Measurements from ENCODE around the gene PCBP3. TPM values are rescaled to one million over a fixed set of nuclear protein-coding genes. Genes with fewer than 3 reads are reported as not detected.
"Not testable (repeated sequence)": the region's sequence is repeated elsewhere in the genome, so short reads cannot be mapped to it uniquely, and the experiment has no call there.

PCBP3 gene
- total RNA-seq, 1 donor from 2014 or later, result 9.7 TPM

DNA sequence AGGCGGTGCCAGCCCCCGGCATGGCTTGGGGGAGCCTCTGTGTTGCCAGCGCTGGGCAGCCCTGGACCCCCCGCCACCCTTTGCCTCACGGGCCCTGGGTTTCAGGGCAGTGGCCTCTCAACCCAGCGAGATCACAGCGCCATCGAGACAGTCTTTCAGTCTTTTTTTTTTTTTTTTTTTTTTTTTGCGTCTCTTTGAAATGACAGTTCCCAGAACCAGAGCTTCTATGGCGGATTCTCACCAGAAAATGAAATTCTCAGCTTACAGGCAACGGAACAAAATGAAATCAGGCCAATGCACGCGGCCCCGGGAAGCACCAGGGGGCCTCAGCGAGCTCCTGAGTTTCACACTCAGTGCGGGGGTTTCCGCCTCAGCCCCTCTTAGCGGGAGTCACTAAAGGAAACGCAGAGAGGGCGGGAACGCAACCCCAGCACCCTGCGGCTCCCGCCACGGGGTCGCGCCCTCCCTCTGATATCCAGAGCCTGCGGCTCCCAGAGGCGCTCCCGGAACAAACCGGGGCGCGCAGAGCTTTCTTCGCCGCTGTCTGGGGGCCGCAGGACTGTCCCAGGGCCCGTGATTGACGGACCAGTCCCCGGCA, 330.0 kb downstream of the PCBP3 start:
- DNase-seq, result peak; percentile 92
- no peak overlapping the region for H3K27ac Mint-ChIP-seq
- H3K27me3 Mint-ChIP-seq, result peaks cover 27% of the 10 kb centered on the region
- no peaks in the 10 kb centered on the region for H3K9me3 Mint-ChIP-seq
- intact Hi-C loops (cut with micrococcal nuclease), result loop anchor here (5.0 kb wide), 2 partner anchors 169 to 254 kb away; partner anchors contain the start of gene LSS
- H3K36me3 Mint-ChIP-seq (ENCODE audit: low read depth), result no peaks in the 10 kb centered on the region
- peak overlapping the region; percentile 80 for H3K4me3 Mint-ChIP-seq
- H3K4me1 Mint-ChIP-seq, result peaks cover 11% of the 10 kb centered on the region

- DNase-seq, result peak; percentile 67
- Mint-ChIP-seq H3K27ac (no peak overlapping the region), H3K9me3 (no peaks in the 10 kb centered on the region), H3K36me3 (ENCODE audit: low read depth) (no peaks in the 10 kb centered on the region), H3K27me3 (peaks cover 27% of the 10 kb centered on the region), H3K4me3 (peak overlapping the region; percentile 80), H3K4me1 (peaks cover 11% of the 10 kb centered on the region)
- intact Hi-C loops (cut with micrococcal nuclease), result loop anchor here (5.0 kb wide), 2 partner anchors 168 to 253 kb away; partner anchors contain the start of gene LSS
Measured at GRCh38 chr21:45974073-45975019, 330.8 kb downstream of the PCBP3 start.

DNA sequence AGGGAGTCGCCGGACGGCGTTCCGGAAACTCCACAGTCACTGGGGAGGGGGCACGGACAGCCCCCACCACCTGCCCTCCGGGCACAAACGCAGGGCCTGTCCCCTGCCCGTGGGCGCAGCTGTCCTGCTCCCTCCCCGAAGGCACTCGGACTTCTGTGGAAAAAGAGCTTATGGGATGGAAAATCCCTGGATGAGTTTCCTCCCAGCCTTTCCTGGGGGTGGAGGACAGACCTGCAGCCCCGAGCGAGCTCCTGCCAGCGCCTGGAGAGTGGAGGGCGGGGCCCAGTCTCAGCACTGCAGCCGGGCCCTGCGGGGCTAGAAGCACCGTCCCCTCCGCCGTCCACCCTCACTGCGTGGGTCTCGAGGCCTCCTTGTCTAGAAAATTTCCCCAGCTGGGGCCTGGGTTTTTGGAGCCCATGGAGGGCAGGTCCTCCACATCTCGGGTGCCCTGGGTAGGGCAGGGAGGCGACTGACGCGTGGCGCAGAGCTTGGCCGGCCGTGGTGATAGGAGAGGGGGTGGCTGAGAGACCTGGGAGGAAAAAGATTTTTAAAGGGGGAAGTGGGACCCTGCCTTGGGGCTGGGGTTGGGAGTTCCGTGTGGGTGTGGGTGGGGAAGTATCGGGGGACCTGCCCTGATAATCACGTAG, 331.6 kb downstream of the PCBP3 start:
- Mint-ChIP-seq H3K4me3 (no peak overlapping the region), H3K27ac (no peak overlapping the region), H3K4me1 (peaks cover 11% of the 10 kb centered on the region), H3K9me3 (no peaks in the 10 kb centered on the region), H3K27me3 (peaks cover 30% of the 10 kb centered on the region), H3K36me3 (ENCODE audit: low read depth) (no peaks in the 10 kb centered on the region)
- DNase-seq, result no peak
- intact Hi-C loops (cut with micrococcal nuclease), result no loop called here

GRCh38 chr21:45975667-45976409, 332.3 kb downstream of the PCBP3 start:
- H3K9me3 Mint-ChIP-seq; DNase-seq; intact Hi-C loops (cut with micrococcal nuclease); H3K36me3 Mint-ChIP-seq (ENCODE audit: low read depth); H3K4me3 Mint-ChIP-seq; H3K27ac Mint-ChIP-seq: not testable (repeated sequence)
- Mint-ChIP-seq H3K27me3 (peaks cover 30% of the 10 kb centered on the region), H3K4me1 (peaks cover 11% of the 10 kb centered on the region)

DNA sequence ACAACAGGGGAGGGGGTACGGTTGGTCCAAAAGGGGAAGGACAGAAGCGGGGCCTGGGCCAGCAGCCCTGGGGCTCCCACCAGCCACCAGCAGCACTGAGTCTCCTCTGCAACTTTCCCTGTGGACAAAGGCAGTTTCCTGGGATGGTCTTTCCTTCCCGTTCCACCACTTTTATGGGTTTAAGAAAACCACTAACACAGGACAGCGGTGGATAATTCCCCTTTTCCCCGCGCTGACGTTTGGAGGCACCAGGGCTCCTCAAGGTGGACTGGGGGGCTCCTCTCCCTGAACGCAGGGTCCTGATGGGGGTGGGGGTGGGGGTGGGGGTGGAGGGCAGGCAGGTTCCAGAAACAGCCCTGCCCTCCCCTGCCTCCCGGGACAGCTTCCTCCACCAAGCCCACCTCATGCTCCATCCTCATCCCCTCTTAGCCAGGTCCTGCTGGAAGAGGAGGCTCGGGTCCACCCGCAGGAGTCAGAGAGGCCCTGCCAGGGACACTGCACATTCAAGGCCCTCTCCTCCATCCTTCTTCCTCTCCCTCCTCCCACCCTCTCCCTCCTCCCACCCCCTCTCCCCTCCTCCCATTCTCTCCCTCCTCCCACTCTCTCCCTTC, 333.3 kb downstream of the PCBP3 start:
- DNase-seq, result no peak
- Mint-ChIP-seq H3K36me3 (ENCODE audit: low read depth) (no peaks in the 10 kb centered on the region), H3K27ac (no peak overlapping the region), H3K4me1 (peaks cover 11% of the 10 kb centered on the region), H3K4me3 (no peak overlapping the region), H3K27me3 (peaks cover 30% of the 10 kb centered on the region), H3K9me3 (no peaks in the 10 kb centered on the region)
- intact Hi-C loops (cut with micrococcal nuclease), result no loop called here

DNA sequence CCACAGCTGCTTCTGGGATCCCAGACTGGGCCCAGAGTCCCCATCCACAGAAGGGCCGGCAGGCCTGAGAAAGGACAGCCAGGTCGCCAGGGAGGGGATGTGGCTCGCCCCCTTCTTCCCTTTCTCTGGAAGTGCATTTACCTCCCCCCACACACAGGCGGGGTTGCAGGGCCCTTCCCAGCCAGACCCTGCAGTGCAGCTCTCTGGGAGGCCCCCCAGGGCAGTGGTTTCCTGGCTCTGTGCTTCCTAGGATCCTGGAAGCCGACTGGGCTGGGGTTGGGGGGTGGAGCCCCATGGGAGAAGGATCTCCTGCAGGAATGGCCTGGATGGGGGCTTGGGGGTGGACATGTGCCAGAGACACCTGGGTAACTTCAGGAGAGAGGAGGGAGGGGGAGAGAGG, 333.9 kb downstream of the PCBP3 start:
- Mint-ChIP-seq H3K27me3 (peaks cover 31% of the 10 kb centered on the region), H3K36me3 (ENCODE audit: low read depth) (no peaks in the 10 kb centered on the region), H3K4me1 (peaks cover 12% of the 10 kb centered on the region), H3K27ac (no peak overlapping the region), H3K9me3 (no peaks in the 10 kb centered on the region), H3K4me3 (no peak overlapping the region)
- DNase-seq, result no peak
- intact Hi-C loops (cut with micrococcal nuclease), result no loop called here

DNA sequence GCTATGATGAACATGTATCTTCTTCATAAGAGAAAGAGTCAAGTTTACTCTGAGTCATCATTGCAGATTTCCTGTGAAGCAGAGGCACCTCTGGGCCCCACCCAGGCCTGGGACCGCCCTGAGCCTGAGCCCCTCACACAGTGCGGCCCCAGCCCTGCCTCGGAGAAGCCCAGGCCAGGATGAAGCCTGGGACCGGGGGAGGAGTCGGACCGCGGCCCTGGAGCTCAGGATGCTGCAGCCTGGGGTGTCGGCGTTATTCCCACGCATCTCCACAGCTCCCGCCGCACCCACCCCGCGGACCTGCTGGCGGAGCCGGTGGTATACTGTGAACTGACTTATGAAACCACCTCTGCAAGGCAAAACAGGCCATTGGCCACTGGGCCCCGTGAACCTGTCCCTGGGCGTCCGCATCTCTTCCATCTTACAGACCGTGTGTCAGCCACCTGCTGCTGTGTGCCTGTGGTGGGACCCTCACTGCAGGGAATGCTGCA, 335.7 kb downstream of the PCBP3 start:
- Mint-ChIP-seq H3K27me3 (peaks cover 32% of the 10 kb centered on the region), H3K27ac (no peak overlapping the region), H3K4me3 (no peak overlapping the region), H3K4me1 (peaks cover 9% of the 10 kb centered on the region), H3K9me3 (no peaks in the 10 kb centered on the region), H3K36me3 (ENCODE audit: low read depth) (no peaks in the 10 kb centered on the region)
- intact Hi-C loops (cut with micrococcal nuclease), result no loop called here
- no peak for DNase-seq

GRCh38 chr21:45979651-45980050, 336.1 kb downstream of the PCBP3 start:
- no peak overlapping the region for H3K27ac Mint-ChIP-seq
- H3K4me1 Mint-ChIP-seq, result peaks cover 7% of the 10 kb centered on the region
- no peaks in the 10 kb centered on the region for H3K9me3 Mint-ChIP-seq
- H3K27me3 Mint-ChIP-seq, result peaks cover 31% of the 10 kb centered on the region
- intact Hi-C loops (cut with micrococcal nuclease), result loop anchor here (5.0 kb wide), 1 partner anchor 118 kb away; the partner anchor contains the start of gene COL6A2
- H3K4me3 Mint-ChIP-seq, result no peak overlapping the region
- no peaks in the 10 kb centered on the region for H3K36me3 Mint-ChIP-seq (ENCODE audit: low read depth)
- peak; percentile 58 for DNase-seq

- intact Hi-C loops (cut with micrococcal nuclease), result loop anchor here (5.0 kb wide), 1 partner anchor 117 kb away; the partner anchor contains the start of gene COL6A2
- Mint-ChIP-seq H3K27ac (no peak overlapping the region), H3K4me1 (peaks cover 7% of the 10 kb centered on the region), H3K9me3 (no peaks in the 10 kb centered on the region), H3K27me3 (peaks cover 31% of the 10 kb centered on the region), H3K4me3 (no peak overlapping the region), H3K36me3 (ENCODE audit: low read depth) (no peaks in the 10 kb centered on the region)
- no peak for DNase-seq
Measured at GRCh38 chr21:45980271-45980670, 336.7 kb downstream of the PCBP3 start.

- Mint-ChIP-seq H3K4me3 (no peak overlapping the region), H3K36me3 (ENCODE audit: low read depth) (no peaks in the 10 kb centered on the region), H3K27me3 (peaks cover 27% of the 10 kb centered on the region), H3K27ac (no peak overlapping the region), H3K4me1 (peaks cover 7% of the 10 kb centered on the region), H3K9me3 (no peaks in the 10 kb centered on the region)
- intact Hi-C loops (cut with micrococcal nuclease), result loop anchor here (5.0 kb wide), 1 partner anchor 117 kb away; the partner anchor contains the start of gene COL6A2
- no peak for DNase-seq
Measured at GRCh38 chr21:45980697-45981096, 337.2 kb downstream of the PCBP3 start.

DNA sequence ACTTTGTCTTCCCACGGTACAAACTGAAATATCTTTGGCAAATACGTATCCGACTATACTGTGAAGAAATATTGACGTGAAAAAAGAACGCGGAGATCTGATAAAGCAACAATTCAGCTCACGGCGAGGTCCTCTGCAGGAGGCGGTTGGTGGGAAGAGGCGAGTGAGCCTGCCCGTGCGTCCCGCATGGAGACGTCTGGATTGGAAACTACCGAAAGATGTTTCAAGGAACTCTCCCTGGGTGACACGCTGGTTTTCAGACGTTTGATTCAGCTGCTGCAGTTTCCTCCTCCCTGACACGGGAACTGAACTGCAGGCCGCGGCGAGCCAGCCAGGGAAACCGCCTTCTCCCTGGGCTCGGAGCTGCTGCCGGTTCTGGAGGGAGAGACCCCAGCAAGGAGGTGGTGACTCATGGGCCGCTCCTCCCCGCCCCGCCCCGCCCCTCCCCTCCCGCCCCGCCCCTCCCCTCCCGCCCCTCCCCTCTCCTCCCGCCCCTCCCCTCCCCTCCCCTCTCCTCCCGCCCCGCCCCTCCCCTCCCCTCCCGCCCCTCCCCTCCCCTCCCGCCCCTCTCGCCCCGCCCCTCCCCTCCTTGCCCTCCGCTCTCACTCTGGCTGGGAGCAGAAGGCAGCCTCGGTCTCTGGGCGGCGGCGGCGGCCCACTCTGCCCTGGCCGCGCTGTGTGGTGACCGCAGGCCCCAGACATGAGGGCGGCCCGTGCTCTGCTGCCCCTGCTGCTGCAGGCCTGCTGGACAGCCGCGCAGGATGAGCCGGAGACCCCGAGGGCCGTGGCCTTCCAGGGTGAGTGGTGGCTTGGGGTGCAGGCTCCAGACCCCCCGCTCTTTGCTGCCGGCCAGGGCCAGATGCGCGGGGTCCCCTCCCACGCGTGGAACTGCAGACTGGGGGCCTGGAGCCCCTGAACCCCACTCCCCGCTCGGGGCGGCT, 337.9 kb downstream of the PCBP3 start, which contains the start of gene COL6A1:
Gene COL6A1 (plus strand): TSS at position 620 of the 941 bp plus-strand sequence. CDS start 81 bp downstream, at position 701.
- intact Hi-C loops (cut with micrococcal nuclease), result loop anchor here (5.0 kb wide), 1 partner anchor 116 kb away; the partner anchor contains the start of gene COL6A2
- Mint-ChIP-seq H3K36me3 (ENCODE audit: low read depth) (no peaks in the 10 kb centered on the region), H3K4me1 (peaks cover 5% of the 10 kb centered on the region), H3K27me3 (peaks cover 21% of the 10 kb centered on the region), H3K27ac (no peak within 1 kb of the TSS), H3K4me3 (peak within 1 kb of the TSS; percentile 34), H3K9me3 (no peaks in the 10 kb centered on the region)
- DNase-seq, result peak; percentile 85

All from activated CD4-positive, alpha-beta T cell treated with anti-CD3 and anti-CD28 coated beads, Interleukin-2, amount 10 ng/mL, durations not matched to agents 24 days and 14 days (primary cell).